Measurements from ENCODE around the gene PARD3B.
A peak's percentile ranks its signal among the peaks of the same experiment; 100 is the strongest.
"Not testable (repeated sequence)": the region's sequence is repeated elsewhere in the genome, so short reads cannot be mapped to it uniquely, and the experiment has no call there.

The PARD3B gene

DNA sequence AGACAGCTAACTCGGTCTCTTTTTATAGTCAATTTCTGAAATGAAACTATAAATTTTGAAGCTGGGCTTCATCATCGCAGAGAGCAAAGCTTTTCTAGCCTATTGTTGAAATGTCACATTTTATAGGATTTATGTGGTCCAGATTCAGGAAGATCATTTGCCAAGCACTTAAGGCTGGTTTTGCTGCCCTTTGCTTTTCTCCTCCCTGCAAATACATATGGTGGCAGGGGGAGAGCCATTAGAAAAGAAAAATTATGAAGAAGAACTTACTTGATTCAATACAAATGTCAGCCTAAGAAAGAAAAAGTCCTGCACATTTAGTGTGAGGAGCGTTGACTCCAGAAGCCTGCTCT, 930.1 kb downstream of the PARD3B start:
- peaks cover 11% of the 10 kb centered on the region for H3K4me1 ChIP-seq (ENCODE audit: control insufficient read depth, low read depth, low read length)
- no peak overlapping the region for H3K27ac ChIP-seq (ENCODE audit: low read length)
- no peak overlapping the region for H3K4me3 ChIP-seq (ENCODE audit: low read length)
- H3K9ac ChIP-seq (ENCODE audit: low read length), result no peak overlapping the region
- no peaks in the 10 kb centered on the region for H3K9me3 ChIP-seq (ENCODE audit: control insufficient read depth, low read depth, low read length)
- H3K27me3 ChIP-seq (ENCODE audit: control insufficient read depth, insufficient read depth, low read length), result no peaks in the 10 kb centered on the region
- H3K36me3 ChIP-seq (ENCODE audit: control insufficient read depth, low read depth, low read length), result no peaks in the 10 kb centered on the region

DNA sequence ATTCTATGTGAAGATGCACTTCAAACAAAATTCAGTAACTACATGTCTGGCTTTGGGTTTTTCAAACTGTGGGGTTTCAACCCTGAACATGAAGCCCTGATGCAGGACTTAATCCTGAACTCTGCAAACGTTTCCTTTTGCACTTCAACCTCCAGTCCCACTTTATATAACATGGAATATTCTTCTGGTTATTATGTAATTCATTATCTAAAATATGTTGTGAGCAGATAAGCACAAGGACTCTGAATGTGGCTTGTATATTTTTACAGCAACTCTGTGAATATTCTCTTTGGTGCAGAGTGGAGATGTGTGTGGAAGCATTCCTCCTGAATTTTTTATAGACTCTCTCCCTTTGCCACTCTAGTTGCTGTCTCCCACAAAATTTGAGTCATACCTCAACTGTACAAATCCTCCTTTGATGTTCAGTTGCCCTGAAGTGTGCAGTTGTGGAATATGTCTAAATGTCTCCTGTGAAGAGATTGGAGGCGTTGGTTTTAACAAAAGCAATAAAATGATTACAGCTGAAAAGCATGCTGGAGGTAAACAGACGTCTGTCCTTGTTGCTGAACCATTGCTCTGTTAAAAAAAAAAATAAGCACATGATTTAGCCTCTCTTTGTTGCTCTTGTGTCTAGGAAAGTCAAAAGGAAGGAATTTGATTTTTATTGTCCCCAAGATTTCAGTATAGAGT, 931.9 kb downstream of the PARD3B start:
- no peaks in the 10 kb centered on the region for H3K9me3 ChIP-seq (ENCODE audit: control insufficient read depth, low read depth, low read length)
- no peaks in the 10 kb centered on the region for H3K36me3 ChIP-seq (ENCODE audit: control insufficient read depth, low read depth, low read length)
- H3K27me3 ChIP-seq (ENCODE audit: control insufficient read depth, insufficient read depth, low read length), result no peaks in the 10 kb centered on the region
- H3K4me1 ChIP-seq (ENCODE audit: control insufficient read depth, low read depth, low read length), result peaks cover 11% of the 10 kb centered on the region
- no peak overlapping the region for H3K4me3 ChIP-seq (ENCODE audit: low read length)
- H3K9ac ChIP-seq (ENCODE audit: low read length), result no peak overlapping the region
- H3K27ac ChIP-seq (ENCODE audit: low read length), result no peak overlapping the region

DNA sequence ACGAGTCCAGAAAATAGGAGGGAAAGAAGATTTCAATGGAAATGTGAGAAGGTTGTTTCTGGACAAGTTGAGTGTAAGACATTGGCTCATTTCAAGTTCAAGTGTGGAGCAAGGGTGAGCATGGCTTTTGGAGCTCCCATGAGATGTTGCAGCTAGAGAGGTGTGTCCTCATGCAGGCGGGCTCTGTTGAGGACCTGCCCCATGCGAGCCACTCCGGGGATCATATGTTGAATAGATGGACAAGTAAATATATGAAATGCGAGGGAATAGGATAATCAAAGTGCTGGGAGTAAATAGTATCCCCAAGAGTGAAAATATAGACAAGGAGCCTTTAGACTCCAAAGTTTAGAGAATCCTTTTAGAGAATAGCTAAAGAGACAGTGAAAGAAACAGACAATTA, 936.6 kb downstream of the PARD3B start:
- H3K9me3 ChIP-seq (ENCODE audit: control insufficient read depth, low read depth, low read length), result no peaks in the 10 kb centered on the region
- H3K4me1 ChIP-seq (ENCODE audit: control insufficient read depth, low read depth, low read length), result peaks cover 37% of the 10 kb centered on the region
- no peaks in the 10 kb centered on the region for H3K36me3 ChIP-seq (ENCODE audit: control insufficient read depth, low read depth, low read length)
- peak overlapping the region; percentile 20 for H3K4me3 ChIP-seq (ENCODE audit: low read length)
- H3K9ac ChIP-seq (ENCODE audit: low read length), result peak overlapping the region; percentile 37
- no peaks in the 10 kb centered on the region for H3K27me3 ChIP-seq (ENCODE audit: control insufficient read depth, insufficient read depth, low read length)
- peak overlapping the region; percentile 73 for H3K27ac ChIP-seq (ENCODE audit: low read length)

DNA sequence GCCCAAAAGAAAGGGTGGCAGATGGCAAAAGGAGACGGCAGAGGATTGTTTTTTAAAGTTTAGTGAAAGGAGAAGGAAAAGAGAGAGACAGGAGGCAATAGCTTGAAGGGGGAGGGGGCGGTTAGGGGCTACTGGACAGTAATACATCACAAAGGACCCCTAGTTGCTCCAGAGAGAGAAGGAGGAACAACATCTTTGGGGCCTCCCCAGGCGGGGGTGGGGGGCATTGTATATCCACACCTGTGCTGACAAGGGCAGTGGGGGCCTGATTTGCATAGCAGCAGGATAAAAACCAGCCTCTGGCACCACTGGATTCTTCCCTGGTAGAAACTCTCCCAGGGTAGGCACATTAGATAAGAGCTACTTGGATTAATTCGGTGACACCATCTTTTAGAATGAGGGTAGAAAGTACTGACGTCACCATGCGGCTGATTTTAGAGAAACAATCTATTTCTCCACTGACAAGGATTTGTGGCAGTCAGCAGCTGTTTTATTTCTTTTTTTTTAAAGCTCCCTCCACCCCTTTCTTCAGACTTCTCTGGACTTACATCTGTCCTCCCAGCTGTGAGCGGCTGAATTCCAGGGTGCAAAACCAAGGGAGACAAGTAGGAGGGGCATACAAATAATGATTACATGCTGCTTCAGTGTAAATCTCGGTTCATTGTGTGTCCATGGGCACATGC, 937.3 kb downstream of the PARD3B start:
- H3K27me3 ChIP-seq (ENCODE audit: control insufficient read depth, insufficient read depth, low read length), result no peaks in the 10 kb centered on the region
- H3K9me3 ChIP-seq (ENCODE audit: control insufficient read depth, low read depth, low read length), result no peaks in the 10 kb centered on the region
- no peaks in the 10 kb centered on the region for H3K36me3 ChIP-seq (ENCODE audit: control insufficient read depth, low read depth, low read length)
- peak overlapping the region; percentile 20 for H3K4me3 ChIP-seq (ENCODE audit: low read length)
- H3K27ac ChIP-seq (ENCODE audit: low read length), result peak overlapping the region; percentile 73
- H3K4me1 ChIP-seq (ENCODE audit: control insufficient read depth, low read depth, low read length), result peaks cover 37% of the 10 kb centered on the region
- H3K9ac ChIP-seq (ENCODE audit: low read length), result peak overlapping the region; percentile 37

DNA sequence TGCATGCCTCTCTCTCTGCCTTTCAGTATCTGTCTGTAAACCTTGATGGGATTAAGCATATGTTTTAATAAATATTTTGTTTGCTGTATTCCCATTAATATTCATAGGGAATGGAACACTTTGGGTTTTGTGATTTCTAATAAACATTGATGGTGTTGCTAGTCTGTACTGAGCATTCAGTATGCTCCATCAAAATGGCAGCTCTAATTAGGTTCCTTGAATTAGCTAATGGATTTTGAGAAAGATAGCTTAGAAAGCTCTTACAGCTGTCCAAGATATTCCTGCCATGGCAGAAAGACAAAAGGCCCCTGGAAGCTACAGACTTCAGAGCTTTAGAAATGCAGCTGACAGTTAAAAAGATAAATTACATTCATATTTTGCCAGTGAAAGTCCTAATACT, 937.8 kb downstream of the PARD3B start:
- no peaks in the 10 kb centered on the region for H3K9me3 ChIP-seq (ENCODE audit: control insufficient read depth, low read depth, low read length)
- peak overlapping the region; percentile 32 for H3K27ac ChIP-seq (ENCODE audit: low read length)
- H3K27me3 ChIP-seq (ENCODE audit: control insufficient read depth, insufficient read depth, low read length), result no peaks in the 10 kb centered on the region
- no peak overlapping the region for H3K4me3 ChIP-seq (ENCODE audit: low read length)
- peaks cover 37% of the 10 kb centered on the region for H3K4me1 ChIP-seq (ENCODE audit: control insufficient read depth, low read depth, low read length)
- H3K36me3 ChIP-seq (ENCODE audit: control insufficient read depth, low read depth, low read length), result no peaks in the 10 kb centered on the region
- H3K9ac ChIP-seq (ENCODE audit: low read length), result peak overlapping the region; percentile 0

DNA sequence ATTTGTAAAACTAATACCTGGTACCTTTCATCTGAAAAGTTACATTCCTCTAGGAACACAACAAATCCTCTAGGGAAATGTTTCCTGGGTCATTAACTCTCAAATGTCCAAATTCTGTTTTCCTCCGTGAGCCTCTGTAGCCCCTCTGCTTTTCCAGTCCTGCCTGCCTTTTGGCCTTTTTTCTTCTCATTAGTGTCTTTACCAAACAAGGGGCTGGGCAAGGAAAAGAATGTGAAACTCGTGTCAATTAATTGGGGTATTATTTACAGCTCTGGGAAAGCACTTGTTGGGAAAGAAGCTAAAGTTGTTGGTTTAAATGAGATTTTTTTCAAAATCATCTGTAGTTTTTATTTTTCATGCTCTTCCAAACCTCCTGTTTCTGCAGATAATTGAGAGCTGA, 938.9 kb downstream of the PARD3B start:
- Histone ChIP-seq H3K36me3 (ENCODE audit: control insufficient read depth, low read depth, low read length) (no peaks in the 10 kb centered on the region), H3K4me3 (ENCODE audit: low read length) (no peak overlapping the region), H3K9ac (ENCODE audit: low read length) (no peak overlapping the region), H3K27me3 (ENCODE audit: control insufficient read depth, insufficient read depth, low read length) (no peaks in the 10 kb centered on the region), H3K9me3 (ENCODE audit: control insufficient read depth, low read depth, low read length) (no peaks in the 10 kb centered on the region), H3K27ac (ENCODE audit: low read length) (no peak overlapping the region), H3K4me1 (ENCODE audit: control insufficient read depth, low read depth, low read length) (peaks cover 37% of the 10 kb centered on the region)

DNA sequence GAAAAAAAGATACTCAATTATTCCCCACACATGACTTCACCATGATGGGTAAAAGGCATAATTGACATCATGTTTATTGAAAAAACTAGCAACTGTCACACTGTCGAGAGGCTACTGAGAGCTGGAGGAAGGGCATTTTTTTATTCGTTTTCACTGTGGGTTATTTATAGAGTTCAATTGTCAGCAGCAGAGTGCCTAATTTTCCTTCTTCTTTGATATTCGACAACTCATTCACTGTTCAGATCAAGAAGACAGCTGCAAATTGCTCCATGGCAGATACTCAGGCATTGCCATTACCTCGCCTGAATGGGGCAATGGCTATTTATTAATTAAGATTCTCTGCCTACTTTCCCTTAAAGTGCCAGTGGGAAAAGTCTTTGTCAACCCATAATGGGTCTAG, 939.5 kb downstream of the PARD3B start:
- no peaks in the 10 kb centered on the region for H3K27me3 ChIP-seq (ENCODE audit: control insufficient read depth, insufficient read depth, low read length)
- no peaks in the 10 kb centered on the region for H3K36me3 ChIP-seq (ENCODE audit: control insufficient read depth, low read depth, low read length)
- no peaks in the 10 kb centered on the region for H3K9me3 ChIP-seq (ENCODE audit: control insufficient read depth, low read depth, low read length)
- peaks cover 37% of the 10 kb centered on the region for H3K4me1 ChIP-seq (ENCODE audit: control insufficient read depth, low read depth, low read length)
- H3K4me3 ChIP-seq (ENCODE audit: low read length), result no peak overlapping the region
- H3K27ac ChIP-seq (ENCODE audit: low read length), result no peak overlapping the region
- H3K9ac ChIP-seq (ENCODE audit: low read length), result no peak overlapping the region

DNA sequence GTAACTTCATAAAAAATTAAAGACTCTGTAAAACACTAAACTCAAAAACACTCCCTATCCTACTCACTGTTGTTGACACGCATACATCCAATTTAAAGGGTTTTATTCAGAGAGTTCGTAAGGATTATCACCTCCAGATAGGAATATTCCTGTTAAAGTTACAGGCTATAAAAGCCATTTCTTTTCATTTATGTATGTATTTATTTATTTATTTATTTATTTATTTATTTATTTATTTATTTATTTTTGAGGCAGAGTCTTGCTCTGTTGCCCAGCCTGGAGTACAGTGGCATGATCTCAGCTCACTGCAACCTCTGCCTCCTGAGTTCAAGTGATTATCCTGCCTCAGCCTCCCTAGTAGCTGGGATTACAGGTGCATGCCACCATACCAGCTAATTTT, 948.3 kb downstream of the PARD3B start:
- H3K9ac ChIP-seq (ENCODE audit: low read length); H3K27ac ChIP-seq (ENCODE audit: low read length); H3K4me3 ChIP-seq (ENCODE audit: low read length); H3K36me3 ChIP-seq (ENCODE audit: control insufficient read depth, low read depth, low read length); H3K9me3 ChIP-seq (ENCODE audit: control insufficient read depth, low read depth, low read length); H3K27me3 ChIP-seq (ENCODE audit: control insufficient read depth, insufficient read depth, low read length); H3K4me1 ChIP-seq (ENCODE audit: control insufficient read depth, low read depth, low read length): not testable (repeated sequence)

DNA sequence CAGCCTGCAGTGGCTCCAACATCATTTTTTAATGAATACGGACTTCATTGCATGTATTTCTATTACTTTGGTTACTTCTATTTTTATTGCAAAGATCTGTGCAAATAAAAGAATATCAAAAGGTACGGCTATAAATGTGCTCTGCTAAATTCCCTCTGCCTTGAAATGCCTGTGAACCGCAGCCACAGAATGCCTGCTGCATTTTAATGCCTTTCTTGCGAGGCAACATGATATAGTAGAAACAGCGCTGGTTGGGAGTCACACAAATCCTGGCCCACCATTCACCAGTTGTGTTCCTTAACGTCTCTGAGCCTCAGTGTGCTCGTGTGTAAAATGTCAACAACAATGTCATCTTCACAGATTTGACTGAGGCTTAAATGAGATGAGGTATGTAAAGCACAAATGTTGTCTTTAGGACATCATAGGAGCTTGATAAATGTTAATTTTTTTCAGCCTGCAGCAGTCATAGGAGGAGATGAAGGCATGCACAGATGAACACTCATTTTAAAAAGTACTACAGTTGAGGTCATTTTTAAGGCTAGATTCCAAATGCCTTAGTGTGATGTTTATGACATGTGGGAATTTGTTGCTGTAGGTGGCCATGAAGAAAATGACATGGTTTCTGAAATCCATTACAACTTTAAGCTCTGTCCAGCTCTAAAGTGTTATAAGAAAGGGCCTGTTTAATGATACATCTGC, 949.4 kb downstream of the PARD3B start:
- Histone ChIP-seq H3K36me3 (ENCODE audit: control insufficient read depth, low read depth, low read length) (no peaks in the 10 kb centered on the region), H3K27ac (ENCODE audit: low read length) (no peak overlapping the region), H3K27me3 (ENCODE audit: control insufficient read depth, insufficient read depth, low read length) (no peaks in the 10 kb centered on the region), H3K9ac (ENCODE audit: low read length) (no peak overlapping the region), H3K4me3 (ENCODE audit: low read length) (no peak overlapping the region), H3K9me3 (ENCODE audit: control insufficient read depth, low read depth, low read length) (no peaks in the 10 kb centered on the region), H3K4me1 (ENCODE audit: control insufficient read depth, low read depth, low read length) (peaks cover 7% of the 10 kb centered on the region)

DNA sequence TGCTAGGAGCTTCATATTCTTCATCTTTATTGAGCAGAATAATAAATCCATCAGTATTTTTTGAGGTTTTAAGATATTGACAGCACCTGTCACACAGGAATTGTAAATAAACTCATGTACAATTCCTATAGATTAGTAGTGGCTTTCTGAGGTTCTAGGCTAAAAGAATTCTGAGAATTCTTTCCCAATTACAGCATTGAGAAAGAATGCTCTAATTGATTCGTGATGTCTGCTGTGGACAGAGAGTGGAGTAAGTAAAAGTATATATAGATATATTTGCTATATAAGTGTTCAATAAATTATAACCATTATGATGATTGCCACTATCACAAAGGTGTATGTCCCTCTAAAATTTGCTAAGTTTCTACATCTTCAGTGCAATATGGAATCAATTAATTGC, 950.5 kb downstream of the PARD3B start:
- no peak overlapping the region for H3K27ac ChIP-seq (ENCODE audit: low read length)
- H3K4me1 ChIP-seq (ENCODE audit: control insufficient read depth, low read depth, low read length), result peaks cover 7% of the 10 kb centered on the region
- H3K9ac ChIP-seq (ENCODE audit: low read length), result no peak overlapping the region
- no peaks in the 10 kb centered on the region for H3K27me3 ChIP-seq (ENCODE audit: control insufficient read depth, insufficient read depth, low read length)
- H3K36me3 ChIP-seq (ENCODE audit: control insufficient read depth, low read depth, low read length), result no peaks in the 10 kb centered on the region
- H3K9me3 ChIP-seq (ENCODE audit: control insufficient read depth, low read depth, low read length), result no peaks in the 10 kb centered on the region
- H3K4me3 ChIP-seq (ENCODE audit: low read length), result no peak overlapping the region

DNA sequence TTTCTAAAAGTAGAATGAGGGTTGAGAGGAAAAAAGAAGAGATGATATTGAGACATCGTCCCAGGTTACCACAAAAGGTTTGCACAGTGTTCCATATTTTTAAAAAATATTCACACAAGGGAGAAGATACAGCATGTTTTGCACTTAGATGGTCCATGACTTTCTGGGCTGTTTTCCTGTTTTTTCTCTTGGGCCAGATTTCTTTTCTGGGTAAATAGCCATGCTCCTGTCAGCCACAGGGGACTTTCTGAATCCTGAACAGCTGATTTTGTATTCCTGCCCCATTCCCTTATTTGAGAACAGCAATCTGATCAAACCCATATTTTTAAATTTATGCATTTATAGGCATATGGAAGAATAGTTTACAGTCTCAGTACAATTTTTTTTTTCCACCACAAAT, 951.1 kb downstream of the PARD3B start:
- H3K4me3 ChIP-seq (ENCODE audit: low read length), result no peak overlapping the region
- H3K36me3 ChIP-seq (ENCODE audit: control insufficient read depth, low read depth, low read length), result no peaks in the 10 kb centered on the region
- no peak overlapping the region for H3K27ac ChIP-seq (ENCODE audit: low read length)
- no peaks in the 10 kb centered on the region for H3K27me3 ChIP-seq (ENCODE audit: control insufficient read depth, insufficient read depth, low read length)
- H3K9me3 ChIP-seq (ENCODE audit: control insufficient read depth, low read depth, low read length), result no peaks in the 10 kb centered on the region
- no peak overlapping the region for H3K9ac ChIP-seq (ENCODE audit: low read length)
- H3K4me1 ChIP-seq (ENCODE audit: control insufficient read depth, low read depth, low read length), result peaks cover 7% of the 10 kb centered on the region

DNA sequence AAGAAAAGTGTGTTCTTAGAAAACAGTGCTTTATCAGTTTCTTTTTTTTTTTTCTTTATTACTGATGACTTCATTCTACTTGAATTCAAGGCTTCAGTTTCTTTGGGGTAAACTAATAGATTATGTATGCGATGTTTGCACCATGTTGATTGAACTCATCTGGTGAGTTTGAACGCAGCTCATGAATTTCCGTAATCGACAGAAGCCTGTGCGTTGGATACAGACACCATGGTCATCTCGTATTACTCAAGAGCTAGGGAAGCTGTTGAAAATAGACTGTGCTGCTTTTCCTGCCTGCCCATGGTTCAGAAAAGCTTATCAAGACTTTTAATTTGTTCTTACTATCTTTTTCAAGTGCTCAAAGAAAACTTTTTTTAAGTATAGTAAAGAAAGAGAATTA, 951.5 kb downstream of the PARD3B start:
- Histone ChIP-seq H3K27me3 (ENCODE audit: control insufficient read depth, insufficient read depth, low read length) (no peaks in the 10 kb centered on the region), H3K4me3 (ENCODE audit: low read length) (no peak overlapping the region), H3K27ac (ENCODE audit: low read length) (no peak overlapping the region), H3K9me3 (ENCODE audit: control insufficient read depth, low read depth, low read length) (no peaks in the 10 kb centered on the region), H3K36me3 (ENCODE audit: control insufficient read depth, low read depth, low read length) (no peaks in the 10 kb centered on the region), H3K9ac (ENCODE audit: low read length) (no peak overlapping the region), H3K4me1 (ENCODE audit: control insufficient read depth, low read depth, low read length) (peaks cover 7% of the 10 kb centered on the region)

Data from iPS-18a (cell line).